Thyroid gland (tissue), 4 donors: ENCODE results near the gene ANO2.

ENCODE experiments used
- POLR2A ChIP-seq, 2 donors: fragments of 450-650 bp; IDR thresholded peaks; one replicate each; pipeline ENCODE4 v1.6.1; 2017; ENCODE audit warnings: antibody characterized with exemption in 2 of 2, mild to moderate bottlenecking in 2 of 2, moderate library complexity in 1 of 2
- TF ChIP-seq, protein P1 (sequence below), 6 experiments: fragments of 200-600 bp in 3 of 6; fragments of 450-650 bp in 3 of 6; sonication (generic) in 3 of 6; IDR thresholded peaks; one replicate each; pipeline ENCODE4 v1.5.1; 2016 to 2019; ENCODE audit warnings: antibody characterized with exemption in 6 of 6, mild to moderate bottlenecking in 2 of 6, inconsistent platforms in 1 of 6, moderate library complexity in 1 of 6

DNA sequence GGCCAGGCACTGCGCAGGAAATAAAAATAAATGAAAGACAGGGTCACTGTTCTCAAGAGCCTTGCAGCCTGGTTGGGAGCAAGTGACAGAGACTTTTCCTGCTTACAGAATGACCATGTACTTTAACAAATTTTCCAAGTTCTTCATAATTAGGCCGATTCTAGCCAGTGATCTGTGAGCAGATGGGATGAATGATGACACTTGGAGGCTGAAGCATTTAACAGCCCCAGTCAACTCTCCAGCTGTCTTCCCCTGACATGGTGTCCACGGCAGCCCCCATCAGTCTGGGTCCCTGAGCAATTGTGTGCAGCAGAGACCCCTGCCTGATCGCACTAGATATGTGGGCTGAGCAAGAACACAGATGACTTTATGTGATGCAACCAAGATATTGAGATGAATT is 314.3 kb downstream of the ANO2 start:
- TF ChIP-seq, protein P1, sequence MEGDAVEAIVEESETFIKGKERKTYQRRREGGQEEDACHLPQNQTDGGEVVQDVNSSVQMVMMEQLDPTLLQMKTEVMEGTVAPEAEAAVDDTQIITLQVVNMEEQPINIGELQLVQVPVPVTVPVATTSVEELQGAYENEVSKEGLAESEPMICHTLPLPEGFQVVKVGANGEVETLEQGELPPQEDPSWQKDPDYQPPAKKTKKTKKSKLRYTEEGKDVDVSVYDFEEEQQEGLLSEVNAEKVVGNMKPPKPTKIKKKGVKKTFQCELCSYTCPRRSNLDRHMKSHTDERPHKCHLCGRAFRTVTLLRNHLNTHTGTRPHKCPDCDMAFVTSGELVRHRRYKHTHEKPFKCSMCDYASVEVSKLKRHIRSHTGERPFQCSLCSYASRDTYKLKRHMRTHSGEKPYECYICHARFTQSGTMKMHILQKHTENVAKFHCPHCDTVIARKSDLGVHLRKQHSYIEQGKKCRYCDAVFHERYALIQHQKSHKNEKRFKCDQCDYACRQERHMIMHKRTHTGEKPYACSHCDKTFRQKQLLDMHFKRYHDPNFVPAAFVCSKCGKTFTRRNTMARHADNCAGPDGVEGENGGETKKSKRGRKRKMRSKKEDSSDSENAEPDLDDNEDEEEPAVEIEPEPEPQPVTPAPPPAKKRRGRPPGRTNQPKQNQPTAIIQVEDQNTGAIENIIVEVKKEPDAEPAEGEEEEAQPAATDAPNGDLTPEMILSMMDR (IDR thresholded peaks at IDR 0.05), result no peak
- TF ChIP-seq POLR2A (IDR thresholded peaks at IDR 0.05), result no peak
